ENCODE results near the gene PTPRM. TPM values are rescaled to one million over a fixed set of nuclear protein-coding genes. Genes with fewer than 3 reads are reported as not detected.

The PTPRM gene
- total RNA-seq, 1 experiment from 2014 or later: 45.6 TPM

- H3K9ac ChIP-seq (ENCODE audit: low read length): no peak overlapping the region
- H3F3A ChIP-seq (ENCODE audit: low read length, unreplicated experiment): no peaks in the 10 kb centered on the region
- BruUV-seq (replicated peaks): no TSS peak
- H3K27ac ChIP-seq (ENCODE audit: low read length): no peak overlapping the region
- DNase-seq (no peak), ATAC-seq (no peak)
- TF ChIP-seq EZH2 (IDR thresholded peaks at IDR 0.05; ENCODE audit: low read length, unreplicated experiment) (no peak), EZH2phosphoT487 (IDR thresholded peaks at IDR 0.05; ENCODE audit: borderline replicate concordance, low read length) (no peak)
- TF ChIP-seq, protein P1, sequence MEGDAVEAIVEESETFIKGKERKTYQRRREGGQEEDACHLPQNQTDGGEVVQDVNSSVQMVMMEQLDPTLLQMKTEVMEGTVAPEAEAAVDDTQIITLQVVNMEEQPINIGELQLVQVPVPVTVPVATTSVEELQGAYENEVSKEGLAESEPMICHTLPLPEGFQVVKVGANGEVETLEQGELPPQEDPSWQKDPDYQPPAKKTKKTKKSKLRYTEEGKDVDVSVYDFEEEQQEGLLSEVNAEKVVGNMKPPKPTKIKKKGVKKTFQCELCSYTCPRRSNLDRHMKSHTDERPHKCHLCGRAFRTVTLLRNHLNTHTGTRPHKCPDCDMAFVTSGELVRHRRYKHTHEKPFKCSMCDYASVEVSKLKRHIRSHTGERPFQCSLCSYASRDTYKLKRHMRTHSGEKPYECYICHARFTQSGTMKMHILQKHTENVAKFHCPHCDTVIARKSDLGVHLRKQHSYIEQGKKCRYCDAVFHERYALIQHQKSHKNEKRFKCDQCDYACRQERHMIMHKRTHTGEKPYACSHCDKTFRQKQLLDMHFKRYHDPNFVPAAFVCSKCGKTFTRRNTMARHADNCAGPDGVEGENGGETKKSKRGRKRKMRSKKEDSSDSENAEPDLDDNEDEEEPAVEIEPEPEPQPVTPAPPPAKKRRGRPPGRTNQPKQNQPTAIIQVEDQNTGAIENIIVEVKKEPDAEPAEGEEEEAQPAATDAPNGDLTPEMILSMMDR (conservative IDR thresholded peaks at IDR 0.05; ENCODE audit: low read depth, low read length): no peak
- H3K4me1 ChIP-seq (ENCODE audit: insufficient read depth, low read length): no peaks in the 10 kb centered on the region
- no peaks in the 10 kb centered on the region for H3K9me3 ChIP-seq (ENCODE audit: low read length)
- no peaks in the 10 kb centered on the region for H3K36me3 ChIP-seq (ENCODE audit: low read depth, low read length)
- no peaks in the 10 kb centered on the region for H3K9me2 ChIP-seq (replicated peaks; ENCODE audit: low read length)
- H2AFZ ChIP-seq (ENCODE audit: low read length): no peak overlapping the region
- H3K79me2 ChIP-seq (ENCODE audit: low read length): no peaks in the 10 kb centered on the region
- POLR2A ChIA-PET (ENCODE audit: unreplicated experiment): no interaction called here
- CTCF ChIA-PET: no interaction called here
- H4K20me1 ChIP-seq (ENCODE audit: low read length): no peaks in the 10 kb centered on the region
- no peak overlapping the region for H3K4me3 ChIP-seq (ENCODE audit: low read length)
- H3K27me3 ChIP-seq (ENCODE audit: low read length): no peaks in the 10 kb centered on the region
- intact Hi-C loops (cut with micrococcal nuclease): no loop called here
- no peak overlapping the region for H3K4me2 ChIP-seq (ENCODE audit: low read length)
Measured at GRCh38 chr18:8253944-8254343, 686.8 kb downstream of the PTPRM start.

GRCh38 chr18:8254654-8255053 is 687.5 kb downstream of the PTPRM start:
- H2AFZ ChIP-seq (ENCODE audit: low read length): no peak overlapping the region
- H3K27ac ChIP-seq (ENCODE audit: low read length): no peak overlapping the region
- CTCF ChIA-PET: no interaction called here
- TF ChIP-seq EZH2 (IDR thresholded peaks at IDR 0.05; ENCODE audit: low read length, unreplicated experiment) (no peak), EZH2phosphoT487 (IDR thresholded peaks at IDR 0.05; ENCODE audit: borderline replicate concordance, low read length) (no peak)
- TF ChIP-seq, protein P1 (conservative IDR thresholded peaks at IDR 0.05; ENCODE audit: low read depth, low read length): no peak
- POLR2A ChIA-PET (ENCODE audit: unreplicated experiment): no interaction called here
- intact Hi-C loops (cut with micrococcal nuclease): no loop called here
- no peak overlapping the region for H3K4me3 ChIP-seq (ENCODE audit: low read length)
- no peaks in the 10 kb centered on the region for H3K27me3 ChIP-seq (ENCODE audit: low read length)
- no TSS peak for BruUV-seq (replicated peaks)
- H3K9ac ChIP-seq (ENCODE audit: low read length): no peak overlapping the region
- H3F3A ChIP-seq (ENCODE audit: low read length, unreplicated experiment): no peaks in the 10 kb centered on the region
- H3K9me2 ChIP-seq (replicated peaks; ENCODE audit: low read length): no peaks in the 10 kb centered on the region
- H3K9me3 ChIP-seq (ENCODE audit: low read length): no peaks in the 10 kb centered on the region
- no peak for ATAC-seq
- no peak for DNase-seq
- H3K4me2 ChIP-seq (ENCODE audit: low read length): no peak overlapping the region
- no peaks in the 10 kb centered on the region for H3K36me3 ChIP-seq (ENCODE audit: low read depth, low read length)
- H3K79me2 ChIP-seq (ENCODE audit: low read length): no peaks in the 10 kb centered on the region
- H3K4me1 ChIP-seq (ENCODE audit: insufficient read depth, low read length): peaks cover 1% of the 10 kb centered on the region
- H4K20me1 ChIP-seq (ENCODE audit: low read length): no peaks in the 10 kb centered on the region

- no peak for DNase-seq
- Histone ChIP-seq H3K4me1 (ENCODE audit: insufficient read depth, low read length) (peaks cover 7% of the 10 kb centered on the region), H3K79me2 (ENCODE audit: low read length) (no peaks in the 10 kb centered on the region), H3K27ac (ENCODE audit: low read length) (no peak overlapping the region), H2AFZ (ENCODE audit: low read length) (no peak overlapping the region), H3K9ac (ENCODE audit: low read length) (no peak overlapping the region), H4K20me1 (ENCODE audit: low read length) (no peaks in the 10 kb centered on the region), H3K9me3 (ENCODE audit: low read length) (no peaks in the 10 kb centered on the region), H3K9me2 (replicated peaks; ENCODE audit: low read length) (no peaks in the 10 kb centered on the region), H3K4me3 (ENCODE audit: low read length) (no peak overlapping the region), H3K4me2 (ENCODE audit: low read length) (no peak overlapping the region), H3K36me3 (ENCODE audit: low read depth, low read length) (no peaks in the 10 kb centered on the region), H3K27me3 (ENCODE audit: low read length) (no peaks in the 10 kb centered on the region), H3F3A (ENCODE audit: low read length, unreplicated experiment) (no peaks in the 10 kb centered on the region)
- BruUV-seq (replicated peaks): no TSS peak
- intact Hi-C loops (cut with micrococcal nuclease): no loop called here
- TF ChIP-seq EZH2phosphoT487 (IDR thresholded peaks at IDR 0.05; ENCODE audit: borderline replicate concordance, low read length) (no peak), EZH2 (IDR thresholded peaks at IDR 0.05; ENCODE audit: low read length, unreplicated experiment) (no peak)
- TF ChIP-seq, protein P1 (conservative IDR thresholded peaks at IDR 0.05; ENCODE audit: low read depth, low read length): no peak
- no peak; the same call in 1 of the 2 replicates for ATAC-seq
- CTCF ChIA-PET: interaction anchor here (1.2 kb wide), 1 partner anchor 985 kb away, joined by 4 read pairs; no protein-coding TSS in a partner anchor
- POLR2A ChIA-PET (ENCODE audit: unreplicated experiment): no interaction called here
Measured at GRCh38 chr18:8257851-8258434, 690.8 kb downstream of the PTPRM start.
